Upper lobe of right lung (tissue), 1 donor: ENCODE measurements around the gene FBLN1. TPM values are rescaled to one million over a fixed set of nuclear protein-coding genes. Genes with fewer than 3 reads are reported as not detected.

ENCODE experiments used
- ATAC-seq: fragments of 200-7000 bp; cut with Tn5 transposase; one replicate; pipeline ENCODE4 v1.9.1; 2020; ENCODE audit warnings: mild to moderate bottlenecking, moderate library complexity
- DNase-seq: peaks from one replicate; pipeline ENCODE4 v3.0.0-alpha.2; 2020
- H3K27ac ChIP-seq: fragments of 200-600 bp; one replicate; pipeline ENCODE4 v1.8.0; 2022
- H3K27me3 ChIP-seq: fragments of 200-600 bp; one replicate; pipeline ENCODE4 v1.8.0; 2022; ENCODE audit warnings: mild to moderate bottlenecking
- H3K36me3 ChIP-seq: fragments of 200-600 bp; one replicate; pipeline ENCODE4 v1.8.0; 2022
- H3K4me1 ChIP-seq: fragments of 200-600 bp; one replicate; pipeline ENCODE4 v1.8.0; 2022
- H3K4me3 ChIP-seq: fragments of 200-600 bp; one replicate; pipeline ENCODE4 v1.8.0; 2022; ENCODE audit warnings: mild to moderate bottlenecking
- H3K9me3 ChIP-seq: fragments of 200-600 bp; one replicate; pipeline ENCODE4 v1.8.0; 2022
- CTCF ChIP-seq: fragments of 200-600 bp; IDR thresholded peaks from one replicate; pipeline ENCODE4 v1.8.0; 2022; ENCODE audit warnings: antibody characterized with exemption
- intact Hi-C: fragments of 100-400 bp; cut with DNase I; formaldehyde crosslinking; loops from one replicate; pipeline ENCODE4 v1.11.0; 2022
- total RNA-seq: library from RNA; stranded (reverse); fragmentation: NEBNext Ultra II Directional; extraction: Animal tissue kit (Norgen Biotek cat#: 25700); gene quantifications from one replicate; pipeline ENCODE4 v1.2.1, GENCODE V29; 2021
- donor health status: DM: no; HTN: yes; CAD: no; lungs with severe emphysema.

The FBLN1 gene
- total RNA-seq, 1 donor from 2014 or later, result 272 TPM

GRCh38 chr22:45583504-45583903, 80.8 kb downstream of the FBLN1 start:
- Histone ChIP-seq H3K9me3 (no peaks in the 10 kb centered on the region), H3K36me3 (no peaks in the 10 kb centered on the region), H3K4me3 (no peak overlapping the region), H3K4me1 (peaks cover 15% of the 10 kb centered on the region), H3K27ac (no peak overlapping the region), H3K27me3 (no peaks in the 10 kb centered on the region)
- intact Hi-C loops, result no loop called here
- TF ChIP-seq CTCF, result no peak
- DNase-seq, result no peak
- ATAC-seq, result no peak

- ATAC-seq, result peak; percentile 66
- no peak for TF ChIP-seq CTCF
- Histone ChIP-seq H3K27ac (no peak overlapping the region), H3K36me3 (no peaks in the 10 kb centered on the region), H3K27me3 (no peaks in the 10 kb centered on the region), H3K4me3 (no peak overlapping the region), H3K4me1 (peaks cover 15% of the 10 kb centered on the region), H3K9me3 (no peaks in the 10 kb centered on the region)
- no peak for DNase-seq
- intact Hi-C loops, result no loop called here
These were observed 81.5 kb downstream of the FBLN1 start for GRCh38 chr22:45584121-45584570.

- Histone ChIP-seq H3K4me3 (no peak overlapping the region), H3K36me3 (no peaks in the 10 kb centered on the region), H3K9me3 (no peaks in the 10 kb centered on the region), H3K27me3 (no peaks in the 10 kb centered on the region), H3K4me1 (peaks cover 15% of the 10 kb centered on the region), H3K27ac (no peak overlapping the region)
- intact Hi-C loops, result no loop called here
- no peak for DNase-seq
- no peak for ATAC-seq
- no peak for TF ChIP-seq CTCF
These were observed 82.1 kb downstream of the FBLN1 start for GRCh38 chr22:45584621-45585436.

GRCh38 chr22:45585437-45585755, 82.7 kb downstream of the FBLN1 start:
- intact Hi-C loops, result no loop called here
- TF ChIP-seq CTCF, result no peak
- no peaks in the 10 kb centered on the region for H3K9me3 ChIP-seq
- no peaks in the 10 kb centered on the region for H3K27me3 ChIP-seq
- H3K4me3 ChIP-seq, result no peak overlapping the region
- no peak overlapping the region for H3K27ac ChIP-seq
- H3K4me1 ChIP-seq, result peaks cover 15% of the 10 kb centered on the region
- ATAC-seq, result no peak
- H3K36me3 ChIP-seq, result no peaks in the 10 kb centered on the region
- no peak for DNase-seq

GRCh38 chr22:45585946-45586540, 83.4 kb downstream of the FBLN1 start:
- Histone ChIP-seq H3K4me1 (peaks cover 15% of the 10 kb centered on the region), H3K27me3 (no peaks in the 10 kb centered on the region), H3K9me3 (no peaks in the 10 kb centered on the region), H3K27ac (no peak overlapping the region), H3K4me3 (no peak overlapping the region), H3K36me3 (no peaks in the 10 kb centered on the region)
- no peak for ATAC-seq
- DNase-seq, result no peak
- intact Hi-C loops, result no loop called here
- TF ChIP-seq CTCF, result no peak
